ENCODE data around the gene TCF7L2.
"Not testable (repeated sequence)": the region's sequence is repeated elsewhere in the genome, so short reads cannot be mapped to it uniquely, and the experiment has no call there.

TCF7L2 gene

GRCh38 chr10:113059371-113059780, 109.3 kb downstream of the TCF7L2 start:
- Histone ChIP-seq H3K36me3 (ENCODE audit: control insufficient read depth in 1 of 2, insufficient read depth in 2 of 2, low read length in 2 of 2) (no peaks in the 10 kb centered on the region), H3K9me3 (ENCODE audit: control insufficient read depth in 1 of 2, low read length in 2 of 2) (no peaks in the 10 kb centered on the region), H3K9ac (ENCODE audit: low read depth in 1 of 2, low read length in 2 of 2) (peak overlapping the region in 1 of 2 donors; percentile 42), H3K4me1 (ENCODE audit: control insufficient read depth in 1 of 2, insufficient read depth in 2 of 2, low read length in 2 of 2) (peaks cover 38 to 43% of the 10 kb centered on the region in 2 donors), H3K4me3 (ENCODE audit: low read depth in 1 of 2, low read length in 2 of 2) (peak overlapping the region in 1 of 2 donors; percentile 46), H3K27me3 (ENCODE audit: control insufficient read depth in 1 of 2, insufficient read depth in 2 of 2, low read length in 2 of 2) (no peaks in the 10 kb centered on the region), H3K27ac (ENCODE audit: low read depth, low read length) (no peak overlapping the region)

DNA sequence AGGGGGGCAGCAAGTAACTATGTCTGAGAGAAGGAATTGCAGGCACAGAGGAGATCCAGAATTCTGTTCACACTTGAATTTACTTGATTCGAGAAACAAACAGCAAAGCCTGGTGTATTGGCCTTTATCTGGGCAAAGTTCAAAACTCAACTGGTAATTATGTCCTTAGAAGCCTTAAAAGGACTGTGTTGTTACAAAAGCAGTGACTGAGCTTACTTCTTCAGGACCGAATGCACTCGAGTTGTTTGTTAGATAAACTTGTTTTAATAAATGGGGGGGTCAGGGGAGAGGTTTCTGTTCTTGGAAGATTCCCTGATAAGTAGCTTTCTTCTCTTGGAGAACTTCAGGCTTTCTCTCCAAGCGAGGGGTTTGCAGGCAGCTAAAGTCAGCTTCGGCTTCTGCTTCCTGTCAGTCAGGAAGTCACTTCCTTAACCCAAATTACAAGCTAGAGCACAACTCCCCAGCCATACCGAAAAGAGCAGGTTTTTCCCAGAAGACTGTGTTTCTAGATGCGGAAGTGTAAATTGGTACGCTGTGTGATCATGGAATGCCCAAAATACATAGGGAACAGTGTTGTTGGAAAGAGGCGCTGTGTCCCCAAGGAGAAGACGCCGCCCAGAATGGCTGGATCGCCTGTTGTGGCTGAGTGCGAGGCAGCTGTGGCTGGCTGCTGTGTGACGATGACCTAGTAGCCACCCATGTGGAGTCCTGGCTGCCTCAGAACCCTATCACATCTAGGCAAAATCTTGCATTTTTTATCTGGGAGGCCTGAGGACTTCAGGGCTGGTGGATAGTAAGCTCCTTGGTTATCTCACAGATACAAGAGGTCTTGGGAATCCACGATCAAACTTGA, 110.4 kb downstream of the TCF7L2 start:
- H3K27ac ChIP-seq (ENCODE audit: low read depth, low read length), result peak overlapping the region; percentile 61
- no peaks in the 10 kb centered on the region for H3K36me3 ChIP-seq (ENCODE audit: control insufficient read depth in 1 of 2, insufficient read depth in 2 of 2, low read length in 2 of 2)
- H3K27me3 ChIP-seq (ENCODE audit: control insufficient read depth in 1 of 2, insufficient read depth in 2 of 2, low read length in 2 of 2), result no peaks in the 10 kb centered on the region
- peak overlapping the region; percentile 38 to 56 for H3K4me3 ChIP-seq (ENCODE audit: low read depth in 1 of 2, low read length in 2 of 2)
- H3K4me1 ChIP-seq (ENCODE audit: control insufficient read depth in 1 of 2, insufficient read depth in 2 of 2, low read length in 2 of 2), result peaks cover 44 to 50% of the 10 kb centered on the region in 2 donors
- H3K9me3 ChIP-seq (ENCODE audit: control insufficient read depth in 1 of 2, low read length in 2 of 2), result no peaks in the 10 kb centered on the region
- peak overlapping the region; percentile 42 to 52 for H3K9ac ChIP-seq (ENCODE audit: low read depth in 1 of 2, low read length in 2 of 2)

GRCh38 chr10:113061054-113061430, 111.0 kb downstream of the TCF7L2 start:
- Histone ChIP-seq H3K9ac (ENCODE audit: low read depth in 1 of 2, low read length in 2 of 2) (peak overlapping the region; percentile 42 to 52), H3K9me3 (ENCODE audit: control insufficient read depth in 1 of 2, low read length in 2 of 2) (no peaks in the 10 kb centered on the region), H3K27me3 (ENCODE audit: control insufficient read depth in 1 of 2, insufficient read depth in 2 of 2, low read length in 2 of 2) (no peaks in the 10 kb centered on the region), H3K27ac (ENCODE audit: low read depth, low read length) (peak overlapping the region; percentile 61), H3K36me3 (ENCODE audit: control insufficient read depth in 1 of 2, insufficient read depth in 2 of 2, low read length in 2 of 2) (no peaks in the 10 kb centered on the region), H3K4me1 (ENCODE audit: control insufficient read depth in 1 of 2, insufficient read depth in 2 of 2, low read length in 2 of 2) (peaks cover 49 to 54% of the 10 kb centered on the region in 2 donors), H3K4me3 (ENCODE audit: low read depth in 1 of 2, low read length in 2 of 2) (peak overlapping the region in 1 of 2 donors; percentile 38)

GRCh38 chr10:113061557-113061956, 111.5 kb downstream of the TCF7L2 start:
- Histone ChIP-seq H3K9me3 (ENCODE audit: control insufficient read depth in 1 of 2, low read length in 2 of 2) (no peaks in the 10 kb centered on the region), H3K4me3 (ENCODE audit: low read depth in 1 of 2, low read length in 2 of 2) (no peak overlapping the region), H3K27ac (ENCODE audit: low read depth, low read length) (no peak overlapping the region), H3K27me3 (ENCODE audit: control insufficient read depth in 1 of 2, insufficient read depth in 2 of 2, low read length in 2 of 2) (no peaks in the 10 kb centered on the region), H3K4me1 (ENCODE audit: control insufficient read depth in 1 of 2, insufficient read depth in 2 of 2, low read length in 2 of 2) (peaks cover 49 to 54% of the 10 kb centered on the region in 2 donors), H3K36me3 (ENCODE audit: control insufficient read depth in 1 of 2, insufficient read depth in 2 of 2, low read length in 2 of 2) (no peaks in the 10 kb centered on the region), H3K9ac (ENCODE audit: low read depth in 1 of 2, low read length in 2 of 2) (no peak overlapping the region)

GRCh38 chr10:113063043-113063967, 113.3 kb downstream of the TCF7L2 start:
- peaks cover 40 to 46% of the 10 kb centered on the region in 2 donors for H3K4me1 ChIP-seq (ENCODE audit: control insufficient read depth in 1 of 2, insufficient read depth in 2 of 2, low read length in 2 of 2)
- H3K4me3 ChIP-seq (ENCODE audit: low read depth in 1 of 2, low read length in 2 of 2), result no peak overlapping the region
- H3K9me3 ChIP-seq (ENCODE audit: control insufficient read depth in 1 of 2, low read length in 2 of 2), result no peaks in the 10 kb centered on the region
- no peak overlapping the region for H3K27ac ChIP-seq (ENCODE audit: low read depth, low read length)
- no peaks in the 10 kb centered on the region for H3K27me3 ChIP-seq (ENCODE audit: control insufficient read depth in 1 of 2, insufficient read depth in 2 of 2, low read length in 2 of 2)
- H3K9ac ChIP-seq (ENCODE audit: low read depth in 1 of 2, low read length in 2 of 2), result no peak overlapping the region
- peaks cover 0 to under 1% of the 10 kb centered on the region in 2 donors for H3K36me3 ChIP-seq (ENCODE audit: control insufficient read depth in 1 of 2, insufficient read depth in 2 of 2, low read length in 2 of 2)

DNA sequence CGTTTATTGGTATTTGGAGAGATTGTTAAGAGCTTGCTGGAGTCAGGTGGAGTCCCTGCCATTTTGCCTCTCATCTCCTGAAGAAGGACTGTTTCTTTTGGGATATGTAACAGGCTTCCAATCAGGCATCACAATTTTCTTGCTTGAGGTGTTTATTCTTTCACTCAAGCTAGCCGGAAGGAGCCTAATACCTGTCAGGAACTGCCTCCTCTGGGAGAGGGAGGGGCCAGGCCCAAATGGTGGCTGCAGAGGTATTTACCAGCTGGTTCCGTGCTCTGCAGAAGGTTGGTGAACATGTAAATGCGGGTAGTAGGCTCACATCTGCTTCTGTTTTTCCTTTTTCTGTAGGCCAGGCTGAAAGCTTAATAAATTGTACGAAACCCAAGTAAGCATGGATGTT, 114.0 kb downstream of the TCF7L2 start:
- Histone ChIP-seq H3K36me3 (ENCODE audit: control insufficient read depth in 1 of 2, insufficient read depth in 2 of 2, low read length in 2 of 2) (peaks cover 0 to 4% of the 10 kb centered on the region in 2 donors), H3K27ac (ENCODE audit: low read depth, low read length) (no peak overlapping the region), H3K4me1 (ENCODE audit: control insufficient read depth in 1 of 2, insufficient read depth in 2 of 2, low read length in 2 of 2) (peaks cover 33 to 39% of the 10 kb centered on the region in 2 donors), H3K9ac (ENCODE audit: low read depth in 1 of 2, low read length in 2 of 2) (no peak overlapping the region), H3K4me3 (ENCODE audit: low read depth in 1 of 2, low read length in 2 of 2) (no peak overlapping the region), H3K9me3 (ENCODE audit: control insufficient read depth in 1 of 2, low read length in 2 of 2) (no peaks in the 10 kb centered on the region), H3K27me3 (ENCODE audit: control insufficient read depth in 1 of 2, insufficient read depth in 2 of 2, low read length in 2 of 2) (no peaks in the 10 kb centered on the region)

DNA sequence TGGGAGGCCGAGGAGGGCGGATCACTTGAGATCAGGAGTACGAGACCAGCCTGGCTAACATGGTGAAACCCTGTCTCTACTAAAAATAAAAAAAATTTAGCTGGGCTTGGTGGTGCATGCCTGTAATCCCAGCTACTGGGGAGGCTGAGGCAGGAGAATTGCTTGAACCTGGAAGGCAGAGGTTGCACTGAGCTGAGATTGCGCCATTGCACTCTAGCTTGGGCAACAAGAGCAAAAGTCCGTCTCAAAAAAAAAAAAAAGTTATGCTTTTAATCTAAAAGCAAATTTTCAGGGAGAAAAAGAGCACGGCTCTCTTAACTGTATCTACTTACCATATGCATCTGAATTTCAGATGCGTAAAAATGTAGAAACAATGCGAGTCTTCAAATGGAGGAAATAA, 116.1 kb downstream of the TCF7L2 start:
- not testable (repeated sequence) for H3K36me3 ChIP-seq (ENCODE audit: control insufficient read depth in 1 of 2, insufficient read depth in 2 of 2, low read length in 2 of 2); H3K9me3 ChIP-seq (ENCODE audit: control insufficient read depth in 1 of 2, low read length in 2 of 2); H3K9ac ChIP-seq (ENCODE audit: low read depth in 1 of 2, low read length in 2 of 2); H3K27me3 ChIP-seq (ENCODE audit: control insufficient read depth in 1 of 2, insufficient read depth in 2 of 2, low read length in 2 of 2); H3K27ac ChIP-seq (ENCODE audit: low read depth, low read length); H3K4me3 ChIP-seq (ENCODE audit: low read depth in 1 of 2, low read length in 2 of 2)
- H3K4me1 ChIP-seq (ENCODE audit: control insufficient read depth in 1 of 2, insufficient read depth in 2 of 2, low read length in 2 of 2), result peaks cover 20 to 23% of the 10 kb centered on the region in 2 donors

DNA sequence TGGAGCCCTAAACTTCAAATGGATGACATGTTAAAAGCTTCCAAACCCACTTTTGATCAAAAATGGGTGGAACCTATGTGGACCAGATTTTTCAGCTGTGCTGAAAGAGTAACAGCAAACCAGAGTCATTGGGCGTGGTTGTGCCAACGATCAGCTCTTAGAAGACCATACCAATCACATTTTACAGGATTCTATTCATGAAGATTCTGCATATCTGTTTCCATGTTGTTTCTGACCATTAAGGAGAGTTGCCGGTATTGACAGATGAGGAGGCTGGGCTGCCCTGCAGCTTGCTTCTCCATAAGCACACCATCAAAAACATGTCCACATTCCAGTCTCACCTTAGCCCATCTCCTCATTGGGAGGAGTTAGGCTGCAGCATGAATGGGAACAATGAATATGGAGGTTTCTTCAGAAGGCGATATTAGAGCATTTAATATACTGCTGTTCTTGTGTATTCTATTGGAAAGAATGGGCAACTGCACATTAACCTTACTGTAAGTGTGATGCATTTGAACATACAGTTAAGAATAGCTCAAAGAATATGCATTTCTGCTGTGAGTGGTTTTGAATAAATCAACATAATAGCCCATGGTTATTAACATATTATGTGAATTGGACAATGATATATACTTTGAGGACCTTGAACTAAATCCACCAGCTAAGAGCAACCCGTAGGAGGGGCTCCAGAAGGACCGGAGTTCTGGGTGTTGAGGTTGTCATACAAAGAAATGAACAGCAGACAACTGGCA, 116.7 kb downstream of the TCF7L2 start:
- H3K27ac ChIP-seq (ENCODE audit: low read depth, low read length), result no peak overlapping the region
- peaks cover 3 to 4% of the 10 kb centered on the region in 2 donors for H3K36me3 ChIP-seq (ENCODE audit: control insufficient read depth in 1 of 2, insufficient read depth in 2 of 2, low read length in 2 of 2)
- H3K27me3 ChIP-seq (ENCODE audit: control insufficient read depth in 1 of 2, insufficient read depth in 2 of 2, low read length in 2 of 2), result no peaks in the 10 kb centered on the region
- H3K9me3 ChIP-seq (ENCODE audit: control insufficient read depth in 1 of 2, low read length in 2 of 2), result no peaks in the 10 kb centered on the region
- no peak overlapping the region for H3K4me3 ChIP-seq (ENCODE audit: low read depth in 1 of 2, low read length in 2 of 2)
- H3K9ac ChIP-seq (ENCODE audit: low read depth in 1 of 2, low read length in 2 of 2), result no peak overlapping the region
- peaks cover 22 to 23% of the 10 kb centered on the region in 2 donors for H3K4me1 ChIP-seq (ENCODE audit: control insufficient read depth in 1 of 2, insufficient read depth in 2 of 2, low read length in 2 of 2)

GRCh38 chr10:113067501-113067900, 117.5 kb downstream of the TCF7L2 start:
- Histone ChIP-seq H3K27me3 (ENCODE audit: control insufficient read depth in 1 of 2, insufficient read depth in 2 of 2, low read length in 2 of 2) (no peaks in the 10 kb centered on the region), H3K9ac (ENCODE audit: low read depth in 1 of 2, low read length in 2 of 2) (no peak overlapping the region), H3K9me3 (ENCODE audit: control insufficient read depth in 1 of 2, low read length in 2 of 2) (no peaks in the 10 kb centered on the region), H3K4me1 (ENCODE audit: control insufficient read depth in 1 of 2, insufficient read depth in 2 of 2, low read length in 2 of 2) (peaks cover 22 to 24% of the 10 kb centered on the region in 2 donors), H3K27ac (ENCODE audit: low read depth, low read length) (no peak overlapping the region), H3K4me3 (ENCODE audit: low read depth in 1 of 2, low read length in 2 of 2) (no peak overlapping the region), H3K36me3 (ENCODE audit: control insufficient read depth in 1 of 2, insufficient read depth in 2 of 2, low read length in 2 of 2) (peaks cover 3 to 4% of the 10 kb centered on the region in 2 donors)
